ENCODE data around the gene DNM1.

GRCh38 chr9:128251732-128252100, 48.5 kb downstream of the DNM1 start:
- TF ChIP-seq CTCF (IDR thresholded peaks at IDR 0.05; ENCODE audit: poor library complexity) (no peak), EZH2 (IDR thresholded peaks at IDR 0.05; ENCODE audit: borderline replicate concordance) (no peak), EZH2phosphoT487 (IDR thresholded peaks at IDR 0.05; ENCODE audit: low read depth, severe bottlenecking, unreplicated experiment) (no peak)
